Nephron (organoid): Measurements from ENCODE around the gene EPB41L2.
"Not testable (repeated sequence)": the region's sequence is repeated elsewhere in the genome, so short reads cannot be mapped to it uniquely, and the experiment has no call there.

Source experiments
- H3K27ac Mint-ChIP-seq, 3 experiments: 2 replicates each; pipeline ENCODE4 v1.8.0; 2020; ENCODE audit warnings: mixed read lengths in 3 of 3, mild to moderate bottlenecking in 2 of 3, moderate library complexity in 1 of 3
- H3K27me3 Mint-ChIP-seq: 2 replicates; pipeline ENCODE4 v1.8.0; 2021; ENCODE audit warnings: low read depth, mild to moderate bottlenecking, moderate library complexity, mixed read lengths
- H3K36me3 Mint-ChIP-seq: 2 replicates; pipeline ENCODE4 v1.8.0; 2020; ENCODE audit warnings: low read depth, mixed read lengths
- H3K4me1 Mint-ChIP-seq: 2 replicates; pipeline ENCODE4 v1.8.0; 2020; ENCODE audit warnings: mixed read lengths
- H3K4me3 Mint-ChIP-seq, 3 experiments: 2 replicates each; pipeline ENCODE4 v1.8.0; 2020; ENCODE audit warnings: mild to moderate bottlenecking in 3 of 3, mixed read lengths in 3 of 3, moderate library complexity in 2 of 3
- H3K9me3 Mint-ChIP-seq: 2 replicates; pipeline ENCODE4 v1.8.0; 2020; ENCODE audit warnings: mixed read lengths
- CTCF ChIP-seq, 3 experiments: fragments of 200-600 bp; sonication (generic); IDR thresholded peaks; one replicate each; pipeline ENCODE4 v1.5.0; 2021; ENCODE audit warnings: antibody characterized with exemption in 3 of 3; ENCODE audit not compliant: unreplicated experiment in 3 of 3

Gene EPB41L2

GRCh38 chr6:131014080-131014776 lies 48.8 kb downstream of the EPB41L2 start:
- H3K4me3 Mint-ChIP-seq: peak overlapping the region; percentile 23 to 75 (median 31)
- peaks cover 13% of the 10 kb centered on the region for H3K36me3 Mint-ChIP-seq
- H3K9me3 Mint-ChIP-seq: peaks cover 12% of the 10 kb centered on the region
- H3K27ac Mint-ChIP-seq: peak overlapping the region; percentile 93 to 95 (median 95)
- no peaks in the 10 kb centered on the region for H3K27me3 Mint-ChIP-seq
- TF ChIP-seq CTCF (IDR thresholded peaks at IDR 0.05; ENCODE audit: unreplicated experiment in 3 of 3): no peak
- H3K4me1 Mint-ChIP-seq: peaks cover 54% of the 10 kb centered on the region

GRCh38 chr6:131013495-131013894 lies 49.5 kb downstream of the EPB41L2 start:
- H3K4me3 Mint-ChIP-seq: peak overlapping the region; percentile 11 to 75 (median 37)
- peaks cover 19% of the 10 kb centered on the region for H3K9me3 Mint-ChIP-seq
- no peak for TF ChIP-seq CTCF (IDR thresholded peaks at IDR 0.05; ENCODE audit: unreplicated experiment in 3 of 3)
- H3K27me3 Mint-ChIP-seq: no peaks in the 10 kb centered on the region
- peak overlapping the region; percentile 93 to 95 (median 95) for H3K27ac Mint-ChIP-seq
- peaks cover 20% of the 10 kb centered on the region for H3K36me3 Mint-ChIP-seq
- peaks cover 47% of the 10 kb centered on the region for H3K4me1 Mint-ChIP-seq

DNA sequence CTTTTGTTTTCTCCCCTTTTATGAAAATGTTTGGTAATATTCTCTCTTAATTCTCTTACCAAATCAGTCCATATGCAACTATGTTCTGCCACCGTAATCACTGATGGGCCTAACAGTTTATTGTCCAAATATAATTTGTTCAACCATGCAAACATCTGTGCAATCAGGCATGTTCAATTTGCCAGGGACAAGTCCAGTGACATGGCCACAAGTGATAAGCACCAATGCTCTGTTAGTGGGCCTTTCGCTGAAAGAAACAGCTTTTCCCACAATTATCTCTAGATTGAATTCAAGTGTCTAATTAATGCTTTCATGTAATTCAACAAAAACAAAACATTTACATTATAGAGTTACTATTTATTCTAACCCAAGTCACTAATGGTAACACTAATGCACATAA lies 53.3 kb downstream of the EPB41L2 start:
- H3K4me1 Mint-ChIP-seq: peaks cover 43% of the 10 kb centered on the region
- TF ChIP-seq CTCF (IDR thresholded peaks at IDR 0.05; ENCODE audit: unreplicated experiment in 3 of 3): no peak
- H3K27ac Mint-ChIP-seq: peak overlapping the region in 1 of 3 experiments; percentile 28
- H3K36me3 Mint-ChIP-seq: peaks cover 43% of the 10 kb centered on the region
- no peak overlapping the region for H3K4me3 Mint-ChIP-seq
- peaks cover 38% of the 10 kb centered on the region for H3K9me3 Mint-ChIP-seq
- no peaks in the 10 kb centered on the region for H3K27me3 Mint-ChIP-seq

- Mint-ChIP-seq H3K9me3 (peaks cover 38% of the 10 kb centered on the region), H3K4me1 (peaks cover 43% of the 10 kb centered on the region), H3K36me3 (peaks cover 43% of the 10 kb centered on the region), H3K27ac (peak overlapping the region in 1 of 3 experiments; percentile 28)
- H3K4me3 Mint-ChIP-seq, H3K27me3 Mint-ChIP-seq: not testable (repeated sequence)
Measured at GRCh38 chr6:131008965-131009364, 54.1 kb downstream of the EPB41L2 start.

- peaks cover 38% of the 10 kb centered on the region for H3K9me3 Mint-ChIP-seq
- not testable (repeated sequence) for H3K4me3 Mint-ChIP-seq, H3K27me3 Mint-ChIP-seq, H3K27ac Mint-ChIP-seq
- H3K4me1 Mint-ChIP-seq: peaks cover 43% of the 10 kb centered on the region
- peaks cover 43% of the 10 kb centered on the region for H3K36me3 Mint-ChIP-seq
Measured at GRCh38 chr6:131007964-131008363, 55.1 kb downstream of the EPB41L2 start.

GRCh38 chr6:131007286-131007685 lies 55.8 kb downstream of the EPB41L2 start:
- Mint-ChIP-seq H3K36me3 (peaks cover 43% of the 10 kb centered on the region), H3K27me3 (no peaks in the 10 kb centered on the region), H3K4me1 (peaks cover 46% of the 10 kb centered on the region), H3K9me3 (peaks cover 38% of the 10 kb centered on the region), H3K4me3 (no peak overlapping the region), H3K27ac (peak overlapping the region in 1 of 3 experiments; percentile 54)
- TF ChIP-seq CTCF (IDR thresholded peaks at IDR 0.05; ENCODE audit: unreplicated experiment in 3 of 3): no peak

GRCh38 chr6:131005439-131006016 lies 57.5 kb downstream of the EPB41L2 start:
- TF ChIP-seq CTCF (IDR thresholded peaks at IDR 0.05; ENCODE audit: unreplicated experiment in 3 of 3): no peak
- H3K4me3 Mint-ChIP-seq: no peak overlapping the region
- H3K4me1 Mint-ChIP-seq: peaks cover 61% of the 10 kb centered on the region
- H3K9me3 Mint-ChIP-seq: peaks cover 34% of the 10 kb centered on the region
- peaks cover 39% of the 10 kb centered on the region for H3K36me3 Mint-ChIP-seq
- peak overlapping the region; percentile 79 to 90 (median 81) for H3K27ac Mint-ChIP-seq
- no peaks in the 10 kb centered on the region for H3K27me3 Mint-ChIP-seq
